GM08714 (cell line): Measurements from ENCODE around the gene EHMT2.

Experiments used
- H3K4me3 ChIP-seq: fragments of 200-500 bp; sonication (Bioruptor generic); 2 replicates; pipeline ENCODE4 v1.5.1; 2014; ENCODE audit warnings: mild to moderate bottlenecking, low read length, inconsistent platforms
- ZNF274 ChIP-seq: IDR thresholded peaks from 2 replicates; pipeline ENCODE4 v1.6.1; 2012; ENCODE audit warnings: mild to moderate bottlenecking, low read depth, low read length

Gene EHMT2

GRCh38 chr6:31837369-31838113, 60.0 kb downstream of the EHMT2 start:
- no peak for TF ChIP-seq ZNF274
- peak overlapping the region; percentile 98 for H3K4me3 ChIP-seq

- TF ChIP-seq ZNF274: no peak
- peak overlapping the region; percentile 98 for H3K4me3 ChIP-seq
Measured at GRCh38 chr6:31836474-31837368, 60.8 kb downstream of the EHMT2 start.

- no peak for TF ChIP-seq ZNF274
- peak overlapping the region; percentile 98 for H3K4me3 ChIP-seq
Measured at GRCh38 chr6:31836047-31836473, 61.4 kb downstream of the EHMT2 start.

- peak overlapping the region; percentile 98 for H3K4me3 ChIP-seq
- TF ChIP-seq ZNF274: no peak
Measured at GRCh38 chr6:31834367-31835250, 62.9 kb downstream of the EHMT2 start.

GRCh38 chr6:31831350-31832215, 65.9 kb downstream of the EHMT2 start:
- no peak for TF ChIP-seq ZNF274
- H3K4me3 ChIP-seq: peak overlapping the region; percentile 86; the same call in 1 of the 2 replicates

GRCh38 chr6:31830886-31831335, 66.6 kb downstream of the EHMT2 start:
- TF ChIP-seq ZNF274: no peak
- H3K4me3 ChIP-seq: peak overlapping the region; percentile 86
